Stimulated activated CD4-positive, alpha-beta T cell treated with anti-CD3 and anti-CD28 coated beads, Interleukin-12 subunit alpha, Interleukin-12 subunit beta, amount 100 ng/mL, for 24 hours (primary cell): ENCODE data around the gene ZXDC.
A peak's percentile ranks its signal among the peaks of the same experiment; 100 is the strongest.

ENCODE experiments used
- DNase-seq, 2 experiments: peaks; one replicate each; pipeline ENCODE4 v3.0.0-alpha.2; 2020; ENCODE audit warnings: low read depth in 2 of 2

Gene ZXDC

GRCh38 chr3:126394977-126395321, 80.7 kb downstream of the ZXDC start:
- DNase-seq: no peak

GRCh38 chr3:126394179-126394976, 81.3 kb downstream of the ZXDC start, which contains the start of gene CFAP100:
CFAP100 (plus strand) TSS chr3:126394909; CDS start chr3:126396001, 1,092 bp downstream.
- DNase-seq: no peak

GRCh38 chr3:126393563-126393962, 82.1 kb downstream of the ZXDC start:
- no peak for DNase-seq

GRCh38 chr3:126392246-126392645, 83.4 kb downstream of the ZXDC start:
- DNase-seq: no peak

GRCh38 chr3:126391631-126392030, 84.1 kb downstream of the ZXDC start:
- DNase-seq: no peak

GRCh38 chr3:126390751-126391150, 84.9 kb downstream of the ZXDC start:
- no peak for DNase-seq

- no peak for DNase-seq
Observed at GRCh38 chr3:126390201-126390600, 85.5 kb downstream of the ZXDC start.

GRCh38 chr3:126389794-126390146, 85.9 kb downstream of the ZXDC start:
- DNase-seq: no peak

- DNase-seq: peak; percentile 6 to 28
Observed at GRCh38 chr3:126389112-126389793, 86.4 kb downstream of the ZXDC start.
